ENCODE measurements around the gene MUC4.
"Not testable (repeated sequence)": the region's sequence is repeated elsewhere in the genome, so short reads cannot be mapped to it uniquely, and the experiment has no call there.

MUC4 gene

GRCh38 chr3:195809796-195810454 is 1.8 kb downstream of the MUC4 start:
- in situ Hi-C loops (cut with HindIII; ENCODE audit: low sequenced_read_pairs): no loop called here
- DNase-seq (ENCODE audit: low read depth): no peak
- no peak for TF ChIP-seq CTCF (IDR thresholded peaks at IDR 0.05; ENCODE audit: low read depth, low read length, missing control alignments)
- no peak overlapping the region for H3K4me3 ChIP-seq (ENCODE audit: low read depth, low read length)

GRCh38 chr3:195809291-195809785 is 2.4 kb downstream of the MUC4 start:
- TF ChIP-seq CTCF (IDR thresholded peaks at IDR 0.05; ENCODE audit: low read depth, low read length, missing control alignments): no peak
- in situ Hi-C loops (cut with HindIII; ENCODE audit: low sequenced_read_pairs): no loop called here
- no peak overlapping the region for H3K4me3 ChIP-seq (ENCODE audit: low read depth, low read length)
- no peak for DNase-seq (ENCODE audit: low read depth)

DNA sequence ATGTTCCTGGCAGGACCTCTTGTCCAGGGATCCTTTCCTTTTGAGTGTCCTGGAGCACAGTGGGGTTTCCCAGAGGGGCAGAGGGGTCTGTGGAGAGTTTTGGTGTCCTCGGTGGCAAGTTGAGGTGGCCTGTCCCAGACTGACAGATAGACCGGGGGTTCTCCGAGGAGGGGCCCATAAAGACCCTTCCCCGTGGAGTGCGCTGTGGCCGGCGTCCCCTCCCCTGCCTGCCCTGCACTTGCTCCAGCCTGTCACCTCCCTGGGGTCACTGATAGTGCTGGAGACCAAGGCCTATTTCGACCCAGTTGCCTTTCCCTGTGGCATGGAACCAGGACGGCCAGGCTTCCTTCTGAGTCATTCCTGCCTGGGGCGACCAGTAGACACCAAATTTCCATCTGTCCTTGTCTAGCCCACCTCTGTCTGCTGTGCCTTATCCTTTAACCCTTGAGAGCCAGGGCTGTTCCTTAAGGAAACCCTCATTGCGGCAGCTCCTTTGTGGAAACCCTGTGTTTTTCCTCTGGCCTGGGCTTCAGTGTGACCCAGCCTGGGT is 2.9 kb downstream of the MUC4 start:
- no peak for DNase-seq (ENCODE audit: low read depth)
- TF ChIP-seq CTCF (IDR thresholded peaks at IDR 0.05; ENCODE audit: low read depth, low read length, missing control alignments): no peak
- in situ Hi-C loops (cut with HindIII; ENCODE audit: low sequenced_read_pairs): no loop called here
- no peak overlapping the region for H3K4me3 ChIP-seq (ENCODE audit: low read depth, low read length)

DNA sequence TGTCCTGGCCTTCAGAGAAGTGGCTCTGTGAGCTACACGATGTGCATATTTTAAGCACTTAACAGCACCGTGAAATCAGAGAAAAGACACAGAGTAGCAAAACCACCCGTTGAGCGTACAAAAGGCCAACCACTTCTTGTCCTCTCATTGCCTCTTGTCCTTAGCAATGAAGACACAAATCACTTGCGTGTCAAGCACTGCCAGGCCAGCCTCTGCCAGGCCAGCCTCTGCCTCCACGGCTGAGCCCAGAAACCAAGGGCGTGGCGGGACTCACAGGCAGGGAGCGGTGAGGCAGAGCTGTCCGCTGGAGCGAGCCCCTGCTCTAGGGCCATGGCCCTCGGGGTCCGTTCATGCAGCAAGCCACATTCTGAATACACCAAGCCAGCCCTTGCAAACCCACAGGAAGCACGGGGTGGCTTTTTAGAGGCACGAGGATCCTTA is 4.0 kb downstream of the MUC4 start:
- in situ Hi-C loops (cut with HindIII; ENCODE audit: low sequenced_read_pairs): no loop called here
- TF ChIP-seq CTCF (IDR thresholded peaks at IDR 0.05; ENCODE audit: low read depth, low read length, missing control alignments): no peak
- no peak for DNase-seq (ENCODE audit: low read depth)
- H3K4me3 ChIP-seq (ENCODE audit: low read depth, low read length): no peak overlapping the region

DNA sequence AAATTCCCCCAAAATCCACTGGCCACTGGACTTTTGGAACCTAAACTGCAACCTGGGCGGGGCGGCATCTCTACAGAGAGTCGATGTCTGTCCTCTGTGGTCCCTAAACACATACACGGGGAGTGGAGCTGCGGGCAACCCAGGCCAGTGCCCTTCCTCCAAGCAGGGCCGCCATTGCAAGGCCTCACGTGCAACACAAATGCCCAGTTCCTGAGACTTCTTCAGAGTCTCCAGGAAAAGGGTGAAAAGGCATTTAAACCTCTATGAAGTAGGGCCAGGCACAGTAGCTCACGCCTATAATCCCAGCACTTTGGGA is 4.9 kb downstream of the MUC4 start:
- no peak for TF ChIP-seq CTCF (IDR thresholded peaks at IDR 0.05; ENCODE audit: low read depth, low read length, missing control alignments)
- in situ Hi-C loops (cut with HindIII; ENCODE audit: low sequenced_read_pairs): no loop called here
- no peak overlapping the region for H3K4me3 ChIP-seq (ENCODE audit: low read depth, low read length)
- no peak for DNase-seq (ENCODE audit: low read depth)

- no peak for TF ChIP-seq CTCF (IDR thresholded peaks at IDR 0.05; ENCODE audit: low read depth, low read length, missing control alignments)
- in situ Hi-C loops (cut with HindIII; ENCODE audit: low sequenced_read_pairs): no loop called here
- no peak overlapping the region for H3K4me3 ChIP-seq (ENCODE audit: low read depth, low read length)
- no peak for DNase-seq (ENCODE audit: low read depth)
Measured at GRCh38 chr3:195806211-195806915, 5.4 kb downstream of the MUC4 start.

DNA sequence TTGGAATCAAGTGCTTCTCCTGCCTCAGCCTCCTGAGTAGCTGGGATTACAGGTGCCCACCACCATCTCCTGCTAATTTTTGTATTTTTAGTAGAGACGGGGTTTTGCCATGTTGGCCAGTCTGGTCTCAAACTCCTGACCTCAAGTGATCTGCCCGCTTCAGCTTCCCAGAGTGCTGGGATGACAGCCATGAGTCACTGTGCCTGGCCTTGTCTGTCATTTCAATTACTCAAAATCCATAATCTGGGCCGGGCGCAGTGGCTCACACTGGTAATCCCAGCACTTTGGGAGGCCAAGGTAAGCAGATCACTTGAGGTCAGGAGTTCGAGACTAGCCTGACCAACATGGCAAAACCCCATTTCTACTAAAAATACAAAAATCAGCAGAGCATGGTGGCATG is 6.1 kb downstream of the MUC4 start:
- H3K4me3 ChIP-seq (ENCODE audit: low read depth, low read length); DNase-seq (ENCODE audit: low read depth); in situ Hi-C loops (cut with HindIII; ENCODE audit: low sequenced_read_pairs): not testable (repeated sequence)
